ENCODE measurements around the gene PPP1R12C. TPM values are rescaled to one million over a fixed set of nuclear protein-coding genes. Genes with fewer than 3 reads are reported as not detected.

PPP1R12C gene
- total RNA-seq, 4 donors from 2014 or later: 30.0 to 149 (median 69.6) TPM

- TF ChIP-seq, protein P1, sequence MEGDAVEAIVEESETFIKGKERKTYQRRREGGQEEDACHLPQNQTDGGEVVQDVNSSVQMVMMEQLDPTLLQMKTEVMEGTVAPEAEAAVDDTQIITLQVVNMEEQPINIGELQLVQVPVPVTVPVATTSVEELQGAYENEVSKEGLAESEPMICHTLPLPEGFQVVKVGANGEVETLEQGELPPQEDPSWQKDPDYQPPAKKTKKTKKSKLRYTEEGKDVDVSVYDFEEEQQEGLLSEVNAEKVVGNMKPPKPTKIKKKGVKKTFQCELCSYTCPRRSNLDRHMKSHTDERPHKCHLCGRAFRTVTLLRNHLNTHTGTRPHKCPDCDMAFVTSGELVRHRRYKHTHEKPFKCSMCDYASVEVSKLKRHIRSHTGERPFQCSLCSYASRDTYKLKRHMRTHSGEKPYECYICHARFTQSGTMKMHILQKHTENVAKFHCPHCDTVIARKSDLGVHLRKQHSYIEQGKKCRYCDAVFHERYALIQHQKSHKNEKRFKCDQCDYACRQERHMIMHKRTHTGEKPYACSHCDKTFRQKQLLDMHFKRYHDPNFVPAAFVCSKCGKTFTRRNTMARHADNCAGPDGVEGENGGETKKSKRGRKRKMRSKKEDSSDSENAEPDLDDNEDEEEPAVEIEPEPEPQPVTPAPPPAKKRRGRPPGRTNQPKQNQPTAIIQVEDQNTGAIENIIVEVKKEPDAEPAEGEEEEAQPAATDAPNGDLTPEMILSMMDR (IDR thresholded peaks at IDR 0.05; ENCODE audit: low read depth): no peak
Measured at GRCh38 chr19:55101261-55101660, 16.2 kb downstream of the PPP1R12C start.

DNA sequence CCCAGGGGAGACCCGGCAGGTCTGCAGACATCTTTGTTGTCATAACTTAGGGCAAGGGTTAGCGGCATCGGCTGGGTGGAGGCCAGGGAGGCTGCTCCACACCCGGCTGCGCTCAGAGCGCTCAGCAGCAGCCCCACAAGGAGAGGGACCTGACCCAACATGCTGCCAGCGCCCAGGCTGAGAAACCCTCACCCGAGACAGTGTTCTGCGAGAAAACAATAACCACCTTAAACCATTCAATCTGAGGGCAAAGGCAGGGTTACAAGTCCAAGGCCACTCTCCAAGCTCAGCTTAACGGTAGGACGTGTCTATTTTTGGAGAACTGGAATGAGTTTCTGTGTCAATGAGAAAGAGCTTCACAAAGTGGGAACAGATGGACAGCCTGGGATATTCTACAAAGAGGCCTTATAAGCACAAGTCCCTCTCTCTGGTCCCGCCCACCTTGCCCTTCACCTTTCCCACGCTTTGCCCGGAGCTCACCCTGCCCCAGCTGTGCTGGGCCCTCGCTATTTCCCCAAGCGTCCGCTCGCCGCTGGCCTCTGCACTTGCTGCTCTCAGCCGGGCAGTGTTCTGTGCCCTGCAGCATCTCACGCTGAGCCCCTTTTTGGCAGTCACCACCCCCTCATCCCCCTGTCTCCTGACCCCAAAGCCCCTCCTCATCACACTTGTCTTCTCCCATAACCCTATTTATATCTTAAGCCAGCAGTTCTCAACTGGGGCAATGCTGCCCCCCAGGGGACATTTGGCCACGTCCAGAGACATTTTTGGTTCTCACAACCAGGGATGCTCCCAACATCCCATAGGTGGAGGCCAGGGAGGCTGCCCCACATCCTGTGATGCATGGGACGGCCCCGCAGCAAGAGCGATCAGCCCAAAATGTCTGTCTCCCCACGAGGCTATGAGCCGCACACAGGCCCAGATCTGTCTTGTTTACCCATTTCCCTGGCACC lies 17.6 kb downstream of the PPP1R12C start:
- TF ChIP-seq, protein P1 (IDR thresholded peaks at IDR 0.05; ENCODE audit: low read depth): no peak

DNA sequence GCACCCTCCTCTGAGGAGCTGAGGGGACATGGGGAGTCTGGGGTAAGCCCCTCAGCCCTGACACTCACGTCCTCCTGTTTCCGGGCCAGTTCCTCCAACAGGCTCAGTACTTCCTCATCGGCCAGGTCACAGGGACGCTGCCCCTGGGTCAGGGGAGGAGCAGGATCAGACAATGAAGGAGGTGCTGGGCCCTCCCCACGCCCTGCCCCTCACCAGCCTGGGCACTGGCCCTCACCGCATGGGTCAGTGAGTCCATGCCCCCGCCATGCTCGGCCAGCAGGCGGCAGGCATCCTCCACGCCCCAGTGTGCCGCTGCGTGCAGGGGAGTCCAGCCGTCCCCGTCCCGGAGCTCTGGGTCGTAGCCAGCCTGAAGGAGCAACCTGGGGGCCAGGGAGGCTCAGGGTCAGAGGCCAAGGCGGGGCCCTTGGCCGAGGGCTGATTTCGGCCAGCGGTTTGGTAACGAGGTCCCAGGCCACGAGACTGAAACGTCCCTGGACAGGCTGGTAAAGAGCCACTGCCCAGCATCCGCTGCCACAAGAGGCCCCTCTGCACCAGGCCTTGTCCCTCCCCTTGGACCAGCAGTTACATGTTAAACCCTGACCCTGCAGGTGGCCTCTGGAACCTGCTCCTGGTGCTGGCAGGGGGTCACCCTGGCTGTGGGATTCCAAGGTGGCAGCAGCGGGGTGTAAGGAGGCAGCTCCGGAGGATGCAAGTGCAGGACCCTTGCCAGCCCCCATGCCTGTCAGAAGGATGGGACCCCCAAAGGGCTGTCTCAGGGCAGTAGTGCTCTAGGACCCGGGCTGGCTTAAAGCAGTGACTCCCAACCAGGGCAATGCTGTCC lies 18.5 kb downstream of the PPP1R12C start:
- TF ChIP-seq, protein P1 (IDR thresholded peaks at IDR 0.05; ENCODE audit: low read depth): no peak

- TF ChIP-seq, protein P1 (IDR thresholded peaks at IDR 0.05; ENCODE audit: low read depth): no peak
Measured at GRCh38 chr19:55097864-55098715, 19.3 kb downstream of the PPP1R12C start.

DNA sequence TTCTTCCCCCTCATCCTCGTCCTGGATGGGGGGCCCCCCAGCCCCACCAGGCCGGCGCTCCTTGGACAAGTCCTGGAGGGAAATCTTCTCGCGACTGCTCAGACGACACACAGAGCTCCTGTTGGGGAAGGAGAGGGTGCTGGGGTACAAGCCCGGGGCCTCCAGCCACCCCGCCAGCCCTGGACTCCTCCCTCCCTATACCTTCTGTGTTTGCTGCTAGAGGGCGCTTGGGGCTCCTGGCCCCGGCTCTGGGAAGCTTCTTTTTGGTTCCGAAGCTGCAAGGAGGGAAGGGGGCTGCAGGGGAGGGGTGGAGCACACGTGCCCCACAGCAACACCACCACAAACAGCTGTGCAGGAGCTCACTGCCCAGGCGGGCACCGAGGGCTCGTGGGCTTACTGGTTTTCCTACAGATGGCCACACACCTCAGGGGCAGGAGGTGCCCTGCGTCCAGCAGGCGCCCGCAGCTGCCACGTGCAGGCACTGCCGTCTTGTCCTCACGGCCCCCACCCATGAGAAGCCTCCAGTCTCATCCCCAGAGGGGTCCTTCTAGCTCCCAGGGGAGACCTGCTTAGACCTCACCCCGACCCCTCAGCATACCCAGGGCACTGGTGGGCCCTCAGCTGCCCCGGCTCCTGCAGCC lies 21.3 kb downstream of the PPP1R12C start:
- TF ChIP-seq, protein P1 (IDR thresholded peaks at IDR 0.05; ENCODE audit: low read depth): no peak

DNA sequence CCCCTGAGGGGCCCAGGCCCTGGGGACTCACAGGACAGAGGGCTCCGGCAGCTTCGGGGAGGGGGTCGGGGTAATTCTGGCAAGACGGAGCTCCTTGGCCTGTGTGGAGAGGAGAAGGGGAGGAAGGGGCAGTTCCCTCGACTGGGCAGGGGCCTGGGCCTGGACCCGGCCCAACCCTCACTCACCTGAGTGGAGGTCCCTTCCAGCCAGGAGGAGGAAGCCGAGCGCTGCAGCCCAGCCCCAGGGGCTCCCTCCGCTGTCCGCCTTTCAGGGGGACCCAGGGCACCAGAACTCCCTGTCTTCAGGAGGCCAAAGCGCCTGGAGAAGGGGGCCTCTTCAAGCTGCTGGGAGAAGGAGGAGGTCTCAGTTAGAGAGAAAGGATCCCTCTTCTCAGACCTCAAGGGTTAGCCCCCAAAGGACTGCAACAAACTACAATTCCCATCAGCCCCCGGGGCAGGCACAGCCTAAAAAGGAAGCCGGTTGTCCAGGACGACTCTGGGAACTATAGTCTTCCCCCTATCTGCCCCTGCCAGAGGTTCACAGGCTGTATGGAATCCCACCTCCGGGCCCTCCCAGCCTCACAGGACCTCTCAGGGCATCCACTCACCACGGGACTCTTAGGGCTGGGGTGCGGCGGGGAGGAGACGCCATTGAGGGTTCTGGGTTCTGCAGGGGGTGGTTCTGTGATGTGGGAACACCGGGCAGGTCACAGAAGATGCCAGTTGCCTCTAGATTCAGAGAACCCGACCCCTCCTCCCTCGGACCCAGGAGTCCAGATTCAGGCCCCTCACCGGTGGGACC lies 22.0 kb downstream of the PPP1R12C start:
- TF ChIP-seq, protein P1 (IDR thresholded peaks at IDR 0.05; ENCODE audit: low read depth): no peak
